A549 (cell line): ENCODE measurements around the gene TNNI2. TPM values are rescaled to one million over a fixed set of nuclear protein-coding genes. Genes with fewer than 3 reads are reported as not detected.

Source experiments
- ATAC-seq, 2 experiments: fragments of 200-7000 bp in 1 of 2; fragments of >200 bp in 1 of 2; cut with Nextera tagmentation in 1 of 2; cut with Tn5 transposase in 1 of 2; 3 replicates each; pipeline versions ENCODE4 v1.8.0 to v1.9.1; 2018 to 2020; ENCODE audit warnings: mild to moderate bottlenecking in 1 of 2, moderate library complexity in 1 of 2
- CTCF ChIA-PET: fragments of 300-600 bp; sonication (Branson Sonifier 250); formaldehyde crosslinking; extraction: SDS; loops from one replicate; lab custom pipeline; 2021; ENCODE audit warnings: antibody characterized with exemption, inconsistent platforms; lab: Yijun Ruan, JAX
- POLR2A ChIA-PET: fragments of 350-600 bp; formaldehyde crosslinking; extraction: SDS; loops from one replicate; lab custom pipeline; 2021; ENCODE audit warnings: antibody characterized with exemption, inconsistent platforms; lab: Yijun Ruan, JAX
- DNase-seq, 2 experiments: peaks; one replicate each; pipeline versions ENCODE4 v3.0.0 to v3.0.0-alpha.2; 2011 to 2016; ENCODE audit warnings: low read depth in 1 of 2, low spot score in 1 of 2
- FAIRE-seq: peaks from 2 replicates; lab custom pipeline; 2011; peaks lifted over from hg19 to GRCh38; lab: Jason Lieb, UNC
- H3K27ac ChIP-seq, 2 experiments: fragments of >200 bp; sonication (Bioruptor Twin); formaldehyde crosslinking; 3 replicates each; pipeline ENCODE4 v1.5.1; 2016 to 2017
- H3K4me1 ChIP-seq: fragments of >200 bp; sonication (Bioruptor Twin); formaldehyde crosslinking; 3 replicates; pipeline ENCODE4 v1.6.1; 2016
- H3K4me2 ChIP-seq: fragments of >200 bp; sonication (Bioruptor Twin); formaldehyde crosslinking; 3 replicates; pipeline ENCODE4 v1.6.1; 2016
- H3K4me3 ChIP-seq: fragments of >200 bp; sonication (Bioruptor Twin); formaldehyde crosslinking; 3 replicates; pipeline ENCODE4 v1.5.1; 2016
- H3K9me3 ChIP-seq: fragments of >200 bp; sonication (Bioruptor Twin); formaldehyde crosslinking; 3 replicates; pipeline ENCODE4 v1.6.1; 2016
- ATOH8 ChIP-seq: fragments of 250-450 bp; sonication (Bioruptor Pico); IDR thresholded peaks from 2 replicates; pipeline ENCODE4 v1.5.0; 2020; ENCODE audit warnings: low read depth, mild to moderate bottlenecking, moderate library complexity
- BCL3 ChIP-seq: fragments of >200 bp; sonication (Bioruptor Twin); formaldehyde crosslinking; IDR thresholded peaks from 3 replicates; pipeline ENCODE4 v1.6.1; 2016
- CBX2 ChIP-seq: fragments of 200-600 bp; sonication (generic); IDR thresholded peaks from 2 replicates; pipeline ENCODE4 v1.6.1; 2016; ENCODE audit warnings: low read depth, mild to moderate bottlenecking, borderline replicate concordance
- CHD2 ChIP-seq: fragments of 150-350 bp; IDR thresholded peaks from 2 replicates; pipeline ENCODE4 v1.6.1; 2014; ENCODE audit warnings: low read length; ENCODE audit not compliant: partially characterized antibody
- CTCF ChIP-seq: fragments of >200 bp; sonication (Bioruptor Twin); formaldehyde crosslinking; IDR thresholded peaks from 3 replicates; pipeline ENCODE4 v1.5.1; 2016
- FOSB ChIP-seq: fragments of 250-450 bp; sonication (Bioruptor Pico); IDR thresholded peaks from 2 replicates; pipeline ENCODE4 v1.5.0; 2020; ENCODE audit warnings: mild to moderate bottlenecking, moderate library complexity
- FOSL2 ChIP-seq, 2 experiments: fragments of 450-650 bp in 1 of 2; fragments of >200 bp in 1 of 2; sonication (Bioruptor Twin) in 1 of 2; formaldehyde crosslinking; IDR thresholded peaks; 2 replicates each; pipeline versions ENCODE4 v1.5.0 to v1.6.1; 2016 to 2020; ENCODE audit warnings: mild to moderate bottlenecking in 1 of 2, moderate library complexity in 1 of 2
- FOXS1 ChIP-seq: fragments of 250-450 bp; sonication (Bioruptor Pico); IDR thresholded peaks from 2 replicates; pipeline ENCODE4 v1.5.0; 2020; ENCODE audit warnings: mild to moderate bottlenecking, moderate library complexity
- GATA3 ChIP-seq: IDR thresholded peaks from 2 replicates; pipeline ENCODE4 v1.6.1; 2012; ENCODE audit warnings: borderline replicate concordance
- HDAC2 ChIP-seq: fragments of 200-600 bp; sonication (generic); IDR thresholded peaks from 2 replicates; pipeline ENCODE4 v1.6.1; 2016
- JUN ChIP-seq, 2 experiments: fragments of >200 bp; sonication (Bioruptor Twin); formaldehyde crosslinking; IDR thresholded peaks; 2 replicates in 1 of 2; 3 replicates in 1 of 2; pipeline ENCODE4 v1.6.1; 2016 to 2017
- KDM1A ChIP-seq: fragments of 200-600 bp; sonication (generic); IDR thresholded peaks from 2 replicates; pipeline ENCODE4 v1.6.1; 2016; ENCODE audit warnings: low read depth, mild to moderate bottlenecking
- MAX ChIP-seq: IDR thresholded peaks from 2 replicates; pipeline ENCODE4 v1.6.1; 2012
- POLR2AphosphoS2 ChIP-seq: conservative IDR thresholded peaks from 2 replicates; pipeline ENCODE4 v1.6.1; 2012; ENCODE audit warnings: low read length, improper control_type of control experiment, inconsistent platforms
- RARB ChIP-seq: fragments of 250-450 bp; sonication (Bioruptor Pico); IDR thresholded peaks from 2 replicates; pipeline ENCODE4 v1.8.0; 2021; ENCODE audit warnings: mild to moderate bottlenecking, moderate library complexity
- RCOR1 ChIP-seq: fragments of 150-350 bp; IDR thresholded peaks from 2 replicates; pipeline ENCODE4 v1.6.1; 2014; ENCODE audit warnings: antibody characterized with exemption, low read length, low read depth
- RFX5 ChIP-seq: fragments of 450-650 bp; IDR thresholded peaks from 2 replicates; pipeline ENCODE4 v1.7.1; 2014; ENCODE audit warnings: antibody characterized with exemption, mild to moderate bottlenecking, moderate library complexity
- RNF2 ChIP-seq: fragments of 200-600 bp; sonication (generic); IDR thresholded peaks from 2 replicates; pipeline ENCODE4 v1.6.1; 2016; ENCODE audit warnings: low read depth, mild to moderate bottlenecking, antibody characterized with exemption, moderate library complexity, borderline replicate concordance
- TFCP2L1 ChIP-seq: fragments of 250-450 bp; sonication (Bioruptor Pico); IDR thresholded peaks from 2 replicates; pipeline ENCODE4 v1.5.0; 2021; ENCODE audit warnings: mild to moderate bottlenecking
- ZFP36 ChIP-seq: fragments of 450-650 bp; IDR thresholded peaks from 2 replicates; pipeline ENCODE4 v1.6.1; 2014; ENCODE audit warnings: borderline replicate concordance; ENCODE audit not compliant: partially characterized antibody
- ZNF302 ChIP-seq: fragments of 250-450 bp; sonication (Bioruptor Pico); IDR thresholded peaks from 2 replicates; pipeline ENCODE4 v1.9.0; 2021; ENCODE audit warnings: inconsistent platforms, mild to moderate bottlenecking, moderate library complexity
- WGBS: methylation state at CpG from one replicate; pipeline ENCODE4 v1.1.6; 2017; ENCODE audit errors: missing lambda C conversion rate; 5-methylcytosine and 5-hydroxymethylcytosine counted together
- polyA plus RNA-seq, 4 experiments: library from polyadenylated mRNA; depleted of rRNA in 3 of 4; stranded (reverse); fragments of >200 nt; fragmentation: RNase III in 1 of 4; extraction: RNeasy Plus Mini Kit Qiagen cat#74134 plus additional on column Dnase treatment in 1 of 4; gene quantifications; 2 replicates in 3 of 4; 3 replicates in 1 of 4; pipeline ENCODE4 v1.2.3, GENCODE V29; 2011 to 2017

Gene TNNI2
- polyA plus RNA-seq, 2 of the 4 experiments (the other 2 are of a cell fraction), result not detected

GRCh38 chr11:1860108-1860507, 21.3 kb downstream of the TNNI2 start:
- CTCF ChIA-PET, result interaction anchor here (1.4 to 5.9 kb wide), 3 partner anchors 12 to 291 kb away, joined by 4 to 32 read pairs (median 27); no protein-coding TSS in a partner anchor
- DNase-seq (no peak), ATAC-seq (no peak), FAIRE-seq (no peak)
- Histone ChIP-seq H3K4me1 (peaks cover 31% of the 10 kb centered on the region), H3K4me3 (no peak overlapping the region), H3K4me2 (no peak overlapping the region), H3K9me3 (no peaks in the 10 kb centered on the region), H3K27ac (no peak overlapping the region)
- 30% methylated on average over 1 of the region's 1 CpG for WGBS
- TF ChIP-seq TFCP2L1 (no peak), FOSL2 (IDR thresholded peaks at IDR 0.05) (no peak), FOSL2 (CRISPR knock-in tag; IDR thresholded peaks at IDR 0.05) (no peak), RNF2 (no peak), ZNF302 (no peak), CHD2 (no peak), GATA3 (no peak), RARB (CRISPR knock-in tag) (no peak)
- POLR2A ChIA-PET, result no interaction called here

GRCh38 chr11:1861435-1862411, 22.9 kb downstream of the TNNI2 start:
- H3K9me3 ChIP-seq, result no peaks in the 10 kb centered on the region
- H3K4me1 ChIP-seq, result peaks cover 33% of the 10 kb centered on the region
- no peak overlapping the region for H3K4me3 ChIP-seq
- no peak for DNase-seq
- no peak for FAIRE-seq
- peak overlapping the region; percentile 81; the same call in 2 of the 3 replicates for H3K4me2 ChIP-seq
- ChIA-PET POLR2A (no interaction called here), CTCF (interaction anchor here (0.7 to 1.9 kb wide), 6 partner anchors 11 to 290 kb away, joined by 3 to 9 read pairs (median 4); no protein-coding TSS in a partner anchor)
- TF ChIP-seq MAX (no peak), KDM1A (no peak), RFX5 (no peak), CBX2 (no peak), ATOH8 (CRISPR knock-in tag) (no peak), JUN (IDR thresholded peaks at IDR 0.05) (no peak), BCL3 (no peak), POLR2AphosphoS2 (no peak), RCOR1 (no peak), CTCF (no peak), FOSB (no peak), ZFP36 (no peak), RARB (CRISPR knock-in tag) (no peak), HDAC2 (no peak), FOXS1 (no peak)
- 67% methylated on average over 4 of the region's 4 CpGs for WGBS
- ATAC-seq, result no peak
- H3K27ac ChIP-seq, result peak overlapping the region; percentile 87 to 94
